SU-DHL-6 (cell line): ENCODE data around the gene EXOC4.

Source experiments
- H2AFZ ChIP-seq: fragments of 200-600 bp; sonication (generic); 2 replicates; pipeline ENCODE4 v1.6.1; 2014; ENCODE audit warnings: low read depth, mild to moderate bottlenecking, moderate library complexity, mixed read lengths, antibody characterized with exemption, low read length; ENCODE audit not compliant: severe bottlenecking
- H3F3A ChIP-seq: fragments of 200-600 bp; shearing (Covaris generic); 2 replicates; pipeline ENCODE4 v1.6.0; 2016; ENCODE audit warnings: antibody characterized with exemption, mild to moderate bottlenecking; ENCODE audit not compliant: insufficient read depth
- H3K27ac ChIP-seq: fragments of 200-600 bp; sonication (generic); 2 replicates; pipeline ENCODE4 v1.5.1; 2016; ENCODE audit warnings: low read depth, mild to moderate bottlenecking, low read length, moderate library complexity, mixed read lengths
- H3K27me3 ChIP-seq: fragments of 200-600 bp; sonication (generic), shearing (Covaris generic); 2 replicates; pipeline ENCODE4 v1.6.0; 2014; ENCODE audit warnings: mild to moderate bottlenecking, low read length
- H3K36me3 ChIP-seq: fragments of 200-600 bp; sonication (generic); 2 replicates; pipeline ENCODE4 v1.6.1; 2014; ENCODE audit warnings: mild to moderate bottlenecking, low read length, mixed read lengths
- H3K4me2 ChIP-seq: fragments of 300-600, 200-600 bp; shearing (Covaris generic), sonication (generic); 2 replicates; pipeline ENCODE4 v1.6.0; 2014; ENCODE audit warnings: low read length, low read depth, mild to moderate bottlenecking; ENCODE audit not compliant: poor library complexity, severe bottlenecking
- H3K4me3 ChIP-seq: fragments of 200-600 bp; sonication (generic); 2 replicates; pipeline ENCODE4 v1.5.1; 2014; ENCODE audit warnings: antibody characterized with exemption, low read length, mild to moderate bottlenecking, mixed read lengths; ENCODE audit not compliant: insufficient read depth, poor library complexity, severe bottlenecking
- H3K79me2 ChIP-seq: fragments of 200-600 bp; sonication (generic); 2 replicates; pipeline ENCODE4 v1.6.1; 2014; ENCODE audit warnings: mild to moderate bottlenecking, low read length, moderate library complexity; ENCODE audit not compliant: insufficient read depth
- H3K9ac ChIP-seq: fragments of 200-600 bp; sonication (generic); 2 replicates; pipeline ENCODE4 v1.7.0; 2014; ENCODE audit warnings: mild to moderate bottlenecking, low read length
- H3K9me2 ChIP-seq: fragments of 200-600 bp; sonication (generic); replicated peaks from 2 replicates; pipeline ENCODE4 v1.6.1; 2014; ENCODE audit warnings: low read length; ENCODE audit not compliant: insufficient read depth
- H3K9me3 ChIP-seq: fragments of 200-600 bp; sonication (generic); 2 replicates; pipeline ENCODE4 v1.6.1; 2014; ENCODE audit warnings: low read length, mixed read lengths; ENCODE audit not compliant: insufficient read depth
- H4K20me1 ChIP-seq: fragments of 200-600 bp; sonication (generic); 2 replicates; pipeline ENCODE4 v1.6.1; 2014; ENCODE audit warnings: low read depth, mild to moderate bottlenecking, antibody characterized with exemption, low read length, moderate library complexity, mixed read lengths
- EZH2phosphoT487 ChIP-seq: fragments of 200-600 bp; sonication (generic), shearing (Covaris generic); conservative IDR thresholded peaks from 2 replicates; pipeline ENCODE4 v1.6.1; 2018; ENCODE audit warnings: mild to moderate bottlenecking, antibody characterized with exemption, low read length, moderate library complexity, mixed read lengths
- TF ChIP-seq, protein P1 (sequence below): fragments of 200-600 bp; sonication (generic); IDR thresholded peaks from one replicate; pipeline ENCODE4 v1.5.1; 2017; ENCODE audit warnings: antibody characterized with exemption, mild to moderate bottlenecking, low read length, moderate library complexity; ENCODE audit not compliant: insufficient read depth, poor library complexity, severe bottlenecking

Gene EXOC4

DNA sequence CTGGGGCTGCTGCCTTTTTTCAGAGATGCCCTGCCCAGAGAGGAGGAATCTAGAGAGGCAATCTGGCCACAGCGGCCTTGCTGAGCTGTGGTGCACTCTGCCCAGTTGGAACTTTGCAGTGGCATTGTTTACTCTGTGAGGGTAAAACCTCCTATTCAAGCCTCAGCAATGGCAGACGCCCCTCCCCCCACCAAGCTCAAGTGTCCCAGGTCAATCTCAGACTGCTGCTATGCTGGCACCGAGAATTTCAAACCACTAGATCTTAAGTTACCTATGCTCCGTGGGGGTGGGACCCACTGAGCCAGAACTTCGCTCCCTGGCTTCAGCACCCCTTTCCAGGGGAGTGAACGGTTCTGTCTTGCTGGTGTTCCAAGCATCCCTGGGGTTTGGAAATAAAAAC, 77.2 kb downstream of the EXOC4 start:
- Histone ChIP-seq H3K9me2 (no peaks in the 10 kb centered on the region), H3F3A (peaks cover 6% of the 10 kb centered on the region; the same call in 1 of the 2 replicates), H3K9me3 (no peaks in the 10 kb centered on the region)

DNA sequence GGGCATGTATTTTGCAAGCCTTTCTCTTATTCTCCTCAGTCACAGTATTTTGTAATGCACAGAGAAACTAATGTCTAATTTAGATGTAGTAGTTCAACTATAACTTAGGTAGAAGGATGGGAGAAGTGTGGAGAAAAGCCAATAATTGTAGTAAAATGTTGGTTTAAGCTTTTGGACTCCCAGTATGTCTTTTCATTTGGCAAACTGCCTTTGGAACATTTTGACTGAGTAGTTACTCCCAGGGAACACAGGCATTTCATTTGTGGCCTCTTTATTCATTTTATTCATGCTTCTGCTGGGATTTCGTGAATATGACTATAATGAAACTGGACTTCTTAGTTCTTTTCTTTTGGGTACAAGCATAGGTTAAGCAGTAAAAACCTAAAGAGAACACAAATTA, 79.0 kb downstream of the EXOC4 start:
- Histone ChIP-seq H3K36me3 (peaks cover 6% of the 10 kb centered on the region; the same call in 1 of the 2 replicates), H3K79me2 (no peaks in the 10 kb centered on the region), H3K27me3 (no peaks in the 10 kb centered on the region), H2AFZ (no peak overlapping the region), H3K27ac (no peak overlapping the region), H3K4me3 (no peak overlapping the region), H3K9me3 (no peaks in the 10 kb centered on the region), H3K4me2 (no peak overlapping the region), H3K9me2 (no peaks in the 10 kb centered on the region), H4K20me1 (no peaks in the 10 kb centered on the region), H3F3A (peaks cover 6% of the 10 kb centered on the region; the same call in 1 of the 2 replicates), H3K9ac (no peak overlapping the region)
- TF ChIP-seq, protein P1, sequence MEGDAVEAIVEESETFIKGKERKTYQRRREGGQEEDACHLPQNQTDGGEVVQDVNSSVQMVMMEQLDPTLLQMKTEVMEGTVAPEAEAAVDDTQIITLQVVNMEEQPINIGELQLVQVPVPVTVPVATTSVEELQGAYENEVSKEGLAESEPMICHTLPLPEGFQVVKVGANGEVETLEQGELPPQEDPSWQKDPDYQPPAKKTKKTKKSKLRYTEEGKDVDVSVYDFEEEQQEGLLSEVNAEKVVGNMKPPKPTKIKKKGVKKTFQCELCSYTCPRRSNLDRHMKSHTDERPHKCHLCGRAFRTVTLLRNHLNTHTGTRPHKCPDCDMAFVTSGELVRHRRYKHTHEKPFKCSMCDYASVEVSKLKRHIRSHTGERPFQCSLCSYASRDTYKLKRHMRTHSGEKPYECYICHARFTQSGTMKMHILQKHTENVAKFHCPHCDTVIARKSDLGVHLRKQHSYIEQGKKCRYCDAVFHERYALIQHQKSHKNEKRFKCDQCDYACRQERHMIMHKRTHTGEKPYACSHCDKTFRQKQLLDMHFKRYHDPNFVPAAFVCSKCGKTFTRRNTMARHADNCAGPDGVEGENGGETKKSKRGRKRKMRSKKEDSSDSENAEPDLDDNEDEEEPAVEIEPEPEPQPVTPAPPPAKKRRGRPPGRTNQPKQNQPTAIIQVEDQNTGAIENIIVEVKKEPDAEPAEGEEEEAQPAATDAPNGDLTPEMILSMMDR = no peak
- no peak for TF ChIP-seq EZH2phosphoT487

More for the DNA sequence above, 77.2 kb downstream of the EXOC4 start:
- Histone ChIP-seq H3K36me3 (no peaks in the 10 kb centered on the region; the same call in 1 of the 2 replicates), H3K4me2 (no peak overlapping the region), H3K27ac (no peak overlapping the region), H2AFZ (no peak overlapping the region), H3K4me3 (no peak overlapping the region), H3K79me2 (no peaks in the 10 kb centered on the region), H3K27me3 (no peaks in the 10 kb centered on the region), H4K20me1 (no peaks in the 10 kb centered on the region), H3K9ac (no peak overlapping the region)
- TF ChIP-seq, protein P1 = no peak
- TF ChIP-seq EZH2phosphoT487 = no peak

DNA sequence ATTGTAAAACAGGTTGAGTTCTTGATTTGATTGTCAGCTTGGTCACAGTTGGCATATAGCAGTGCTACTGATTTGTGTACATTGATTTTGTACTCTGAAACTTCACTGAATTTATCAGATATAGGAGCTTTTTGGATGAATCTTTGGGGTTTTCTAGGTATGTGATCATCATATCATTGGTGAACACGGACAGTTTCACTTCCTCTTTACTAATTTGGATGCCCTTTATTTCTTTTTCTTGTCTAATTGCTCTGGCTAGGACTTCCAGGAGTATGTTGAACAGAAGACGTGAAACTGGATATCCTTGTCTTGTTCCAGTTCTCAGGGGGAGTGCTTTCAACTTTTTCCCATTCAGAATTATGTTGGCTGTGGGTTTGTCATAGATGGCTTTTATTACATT, 86.9 kb downstream of the EXOC4 start:
- Histone ChIP-seq H3K36me3 (peaks cover 16% of the 10 kb centered on the region), H3K9ac (no peak overlapping the region), H3K27ac (no peak overlapping the region), H3K4me3 (no peak overlapping the region), H3K27me3 (no peaks in the 10 kb centered on the region), H3K9me3 (peaks cover 9% of the 10 kb centered on the region; the same call in 1 of the 2 replicates), H2AFZ (no peak overlapping the region), H3K79me2 (no peaks in the 10 kb centered on the region), H4K20me1 (no peaks in the 10 kb centered on the region), H3K4me2 (no peak overlapping the region), H3F3A (no peaks in the 10 kb centered on the region), H3K9me2 (no peaks in the 10 kb centered on the region)
- TF ChIP-seq, protein P1 = no peak
- no peak for TF ChIP-seq EZH2phosphoT487
